C1 segment of cervical spinal cord (tissue), 14 donors: ENCODE measurements around the gene PELO.
A peak's percentile ranks its signal among the peaks of the same experiment; 100 is the strongest.

Source experiments
- DNase-seq, 14 donors: peaks; one replicate each; lab custom pipeline; 2025; lab: John Stamatoyannopoulos, UW

The PELO gene

GRCh38 chr5:52771343-52772039 lies 16.2 kb upstream of the PELO start:
- no peak for DNase-seq

GRCh38 chr5:52772668-52773067 lies 15.0 kb upstream of the PELO start:
- no peak for DNase-seq

- DNase-seq: no peak
These were observed 14.4 kb upstream of the PELO start for GRCh38 chr5:52773342-52773741.

GRCh38 chr5:52774005-52774410 lies 13.7 kb upstream of the PELO start:
- no peak for DNase-seq

GRCh38 chr5:52776116-52776515 lies 11.6 kb upstream of the PELO start:
- no peak for DNase-seq

GRCh38 chr5:52777186-52777585 lies 10.5 kb upstream of the PELO start:
- DNase-seq: no peak

- DNase-seq: no peak
These were observed 8.9 kb upstream of the PELO start for GRCh38 chr5:52778781-52779180.

GRCh38 chr5:52779213-52779612 lies 8.5 kb upstream of the PELO start:
- no peak for DNase-seq

- no peak for DNase-seq
These were observed 4.3 kb upstream of the PELO start for GRCh38 chr5:52783226-52783959.

GRCh38 chr5:52784737-52785136 lies 3.0 kb upstream of the PELO start:
- no peak for DNase-seq

GRCh38 chr5:52786391-52786790 lies 1.3 kb upstream of the PELO start:
- DNase-seq: no peak

GRCh38 chr5:52786949-52787599 lies 642 bp upstream of the PELO start:
- DNase-seq: no peak

GRCh38 chr5:52788505-52788821 lies 747 bp downstream of the PELO start:
- no peak for DNase-seq

GRCh38 chr5:52789378-52789777 lies 1.7 kb downstream of the PELO start:
- no peak for DNase-seq

- no peak for DNase-seq
These were observed 2.1 kb downstream of the PELO start for GRCh38 chr5:52789851-52790250.

GRCh38 chr5:52791366-52791765 lies 3.6 kb downstream of the PELO start:
- no peak for DNase-seq

- DNase-seq: no peak
These were observed 6.8 kb downstream of the PELO start for GRCh38 chr5:52794519-52794918.

GRCh38 chr5:52796031-52796430 lies 8.3 kb downstream of the PELO start:
- DNase-seq: no peak

- no peak for DNase-seq
These were observed 8.9 kb downstream of the PELO start for GRCh38 chr5:52796516-52797103.

- no peak for DNase-seq
These were observed 11.2 kb downstream of the PELO start for GRCh38 chr5:52798938-52799337.

GRCh38 chr5:52799358-52799982 lies 11.8 kb downstream of the PELO start:
- peak in 2 of 14 donors; percentile 37 to 54 for DNase-seq

GRCh38 chr5:52799983-52800393 lies 12.3 kb downstream of the PELO start:
- peak; percentile 51 to 96 (median 90) for DNase-seq
